CD4-positive, alpha-beta T cell treated with Interleukin-12 subunit alpha and Interleukin-12 subunit beta, for 1 hour (primary cell): ENCODE measurements around the gene DCANP1.

ENCODE experiments used
- DNase-seq: peaks from one replicate; pipeline ENCODE4 v3.0.0-alpha.2; 2020

Gene DCANP1

DNA sequence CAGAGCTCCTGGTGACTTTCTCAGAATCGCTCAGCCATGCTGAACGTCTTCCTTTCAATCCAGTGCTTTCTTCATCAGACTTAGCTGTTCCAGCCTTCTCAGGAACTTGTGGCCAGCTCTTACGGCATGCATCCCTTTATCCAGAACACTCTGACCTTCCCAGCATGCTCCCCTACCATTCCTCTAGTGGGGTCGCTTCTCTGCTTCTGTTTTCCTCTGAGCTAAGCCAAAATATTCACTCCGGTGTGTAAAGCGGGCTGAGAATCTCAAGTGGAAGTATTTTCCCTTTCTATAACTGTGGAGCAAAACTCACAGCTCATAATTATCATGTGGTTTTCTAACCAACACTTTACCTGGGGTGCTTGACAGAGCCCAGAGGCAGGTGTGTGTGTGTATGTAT is 6.2 kb downstream of the DCANP1 start:
- DNase-seq: no peak

DNA sequence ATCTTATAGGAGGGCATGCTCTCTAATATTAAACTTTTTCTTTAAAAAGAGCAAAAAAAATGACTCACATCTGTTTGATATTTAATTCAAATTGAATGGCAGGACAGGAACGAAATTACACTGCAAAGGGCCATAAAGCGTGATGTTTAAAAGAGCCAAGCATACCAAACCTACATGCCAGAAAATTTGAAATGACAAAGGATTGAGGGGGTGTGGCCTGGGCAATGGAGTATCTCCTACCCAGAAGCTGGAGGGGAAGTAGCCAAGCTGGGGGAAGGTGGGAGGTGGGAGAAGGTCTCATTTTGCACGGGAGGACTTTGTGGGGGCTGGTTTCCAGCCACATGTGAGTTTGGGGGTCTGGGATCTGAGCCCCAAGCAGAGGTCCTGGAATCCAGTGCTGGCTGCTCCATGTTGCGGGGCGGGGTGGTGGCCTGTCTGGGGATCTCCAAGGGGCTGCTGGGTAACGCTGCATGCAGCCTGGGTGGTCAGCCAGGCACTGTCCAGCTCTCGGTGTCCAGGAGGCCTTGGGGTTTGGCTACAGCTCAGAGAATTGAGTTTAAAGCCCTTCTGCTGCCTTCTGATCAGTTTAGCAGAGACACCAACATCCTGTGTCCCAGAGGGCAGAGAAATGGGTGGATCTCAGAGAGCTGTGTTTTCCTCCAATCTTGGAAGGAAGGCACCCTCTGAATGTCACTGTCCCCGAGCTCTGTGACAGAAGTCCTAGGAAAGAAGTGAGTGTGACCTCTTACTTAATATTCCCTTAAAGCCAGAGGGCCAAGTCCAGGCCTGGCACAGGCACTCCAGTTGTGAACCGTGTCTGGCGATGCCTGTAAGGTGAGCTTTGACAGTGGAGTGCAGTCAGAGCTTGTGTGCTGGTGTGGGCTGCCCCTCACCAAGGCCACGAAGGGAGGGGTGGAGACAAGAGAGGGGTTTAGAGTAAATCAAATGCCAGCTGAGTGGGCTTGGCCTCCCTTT is 7.6 kb downstream of the DCANP1 start:
- DNase-seq: no peak

DNA sequence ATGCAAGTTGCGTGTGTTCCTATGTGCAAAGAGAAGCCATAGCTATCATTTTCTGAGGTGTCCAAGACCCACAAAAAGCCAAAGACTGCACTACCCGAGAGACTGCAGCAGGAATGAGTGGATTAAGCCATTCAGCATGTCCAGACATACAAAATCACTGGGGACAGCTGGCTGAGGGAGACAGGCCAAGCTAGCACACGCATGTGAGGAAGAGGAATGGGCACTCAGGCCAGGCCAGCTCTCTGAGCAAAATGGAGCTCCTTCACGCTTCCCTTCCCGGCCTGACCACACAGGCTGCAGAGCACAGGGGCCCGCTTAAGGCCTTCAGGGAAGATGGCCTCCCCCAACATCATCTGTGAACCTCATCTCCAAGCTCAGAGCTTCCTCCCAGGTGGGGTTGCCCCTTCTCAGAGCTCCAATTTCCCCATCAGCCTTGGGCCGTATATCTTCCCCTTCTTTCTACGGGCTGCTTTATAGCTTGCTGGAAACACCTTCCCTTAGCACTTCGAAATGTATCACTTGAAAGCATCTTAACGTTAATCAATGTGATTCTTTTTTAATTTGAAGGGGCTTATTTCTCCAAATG is 8.4 kb downstream of the DCANP1 start:
- DNase-seq: no peak

DNA sequence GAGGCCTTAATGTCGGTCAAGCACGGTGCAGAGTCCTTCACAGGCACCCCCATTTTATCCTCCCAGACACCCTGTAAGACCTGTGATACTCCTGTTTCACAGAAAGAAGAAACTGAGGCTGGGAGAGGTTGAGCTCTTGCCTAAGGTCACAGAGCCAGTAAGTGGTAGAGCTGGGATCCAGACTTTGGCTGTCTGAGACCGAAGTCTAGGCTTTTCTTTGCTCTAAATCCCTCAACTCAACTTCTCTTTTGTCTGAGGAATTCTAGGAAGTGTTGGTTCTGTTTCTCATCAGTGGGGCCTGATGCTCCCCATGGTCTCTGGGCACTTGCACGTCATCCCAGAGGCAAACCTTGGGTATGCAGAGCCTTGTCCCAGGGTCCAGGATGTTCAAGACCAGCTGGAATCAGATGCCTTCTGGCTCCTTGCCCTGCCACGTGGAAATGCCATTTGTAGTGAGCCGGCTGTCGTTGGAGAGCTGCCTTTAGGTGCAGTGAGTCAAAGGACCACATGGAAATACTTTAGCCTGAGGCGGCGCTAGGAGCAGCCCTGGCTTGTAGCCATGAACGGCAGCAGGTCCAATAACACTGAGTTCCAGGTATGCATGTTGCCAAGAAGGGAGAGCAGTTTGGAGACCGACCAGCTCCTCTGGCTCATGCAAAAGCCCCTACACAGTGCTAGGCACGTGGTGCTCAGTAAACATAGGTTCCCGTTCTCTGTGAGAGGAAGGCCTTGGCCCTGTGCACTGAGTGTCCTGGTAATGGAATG is 9.2 kb downstream of the DCANP1 start:
- DNase-seq: no peak

DNA sequence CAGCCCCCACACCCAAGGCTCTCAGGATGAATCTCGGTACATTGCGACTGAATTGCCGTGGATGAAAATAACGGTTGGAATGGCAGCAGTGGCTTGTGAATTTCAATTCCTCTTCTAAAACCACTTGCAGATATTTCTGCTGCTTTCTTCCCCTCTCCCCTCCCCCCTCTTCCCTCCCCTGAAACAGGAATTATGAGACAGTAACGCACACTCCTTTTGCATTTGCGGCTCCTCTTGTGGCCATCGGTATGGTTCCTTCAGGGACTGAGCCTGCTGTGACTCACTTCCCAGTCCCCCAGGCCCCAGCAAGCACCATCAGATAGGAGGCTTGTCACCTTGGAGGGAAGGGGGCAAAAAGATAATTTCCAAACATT is 9.7 kb downstream of the DCANP1 start:
- DNase-seq: no peak

DNA sequence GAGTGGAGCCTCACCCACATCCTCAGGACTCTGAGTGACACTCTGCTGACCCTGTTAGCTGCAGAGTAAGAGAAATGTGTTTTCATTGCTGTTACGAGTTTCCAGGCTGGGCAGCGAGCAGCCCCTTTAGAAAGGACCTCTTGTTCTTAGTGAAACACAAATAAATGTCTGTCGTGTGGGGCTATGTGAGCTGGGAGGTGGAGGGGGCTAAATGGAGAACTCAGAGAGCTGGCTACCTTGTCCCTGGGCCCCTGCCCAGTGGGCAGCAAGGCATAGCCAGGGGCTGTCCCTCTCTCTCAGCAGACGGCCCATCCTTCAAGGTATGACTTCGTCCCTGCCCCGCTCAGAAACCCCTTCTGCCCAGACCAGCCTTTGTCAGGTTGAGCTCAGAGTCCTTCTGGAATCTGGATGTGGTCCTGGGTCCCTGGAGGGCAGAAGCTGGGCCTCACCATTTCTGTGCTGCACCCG is 10.2 kb downstream of the DCANP1 start:
- no peak for DNase-seq

DNA sequence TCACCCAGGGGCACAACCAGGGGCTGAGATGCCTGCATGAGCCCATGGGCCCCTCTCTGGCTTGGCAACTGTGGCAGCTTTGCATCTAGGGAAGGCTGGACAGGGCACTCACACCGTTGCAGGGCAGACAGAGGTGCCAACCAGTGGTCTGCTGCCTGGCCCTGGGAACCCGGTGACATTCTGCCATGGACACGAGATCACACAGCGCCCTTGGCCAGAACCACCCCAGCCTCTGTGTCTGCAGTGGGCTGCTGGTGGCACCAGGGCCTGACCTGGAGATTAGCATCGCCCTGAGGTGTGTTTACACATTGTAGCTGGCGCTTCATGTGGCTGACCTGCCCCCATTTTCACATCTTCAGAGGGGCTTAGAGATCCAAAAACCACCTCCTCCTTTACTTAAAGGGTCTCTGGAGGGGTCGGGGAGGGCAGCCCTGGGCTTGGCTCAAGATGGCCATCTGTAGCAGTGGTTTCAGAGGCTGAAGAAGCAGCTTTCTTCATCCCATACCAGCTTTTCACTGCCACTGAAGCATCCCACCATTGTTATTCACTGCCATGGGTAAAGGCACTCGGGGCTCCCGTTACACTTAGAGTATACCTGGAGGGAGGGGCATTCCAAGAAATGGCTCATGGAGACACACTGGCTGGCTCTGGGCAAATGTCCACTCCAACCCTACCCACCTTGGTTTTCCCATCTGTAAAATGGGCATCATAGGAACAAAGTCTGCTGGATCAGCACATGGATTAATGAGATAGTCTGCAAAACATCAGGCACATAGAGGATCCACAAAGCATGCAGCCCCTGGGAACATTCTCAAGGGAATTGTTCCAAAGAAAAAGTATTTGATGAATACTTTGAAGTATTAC is 11.4 kb downstream of the DCANP1 start:
- no peak for DNase-seq

DNA sequence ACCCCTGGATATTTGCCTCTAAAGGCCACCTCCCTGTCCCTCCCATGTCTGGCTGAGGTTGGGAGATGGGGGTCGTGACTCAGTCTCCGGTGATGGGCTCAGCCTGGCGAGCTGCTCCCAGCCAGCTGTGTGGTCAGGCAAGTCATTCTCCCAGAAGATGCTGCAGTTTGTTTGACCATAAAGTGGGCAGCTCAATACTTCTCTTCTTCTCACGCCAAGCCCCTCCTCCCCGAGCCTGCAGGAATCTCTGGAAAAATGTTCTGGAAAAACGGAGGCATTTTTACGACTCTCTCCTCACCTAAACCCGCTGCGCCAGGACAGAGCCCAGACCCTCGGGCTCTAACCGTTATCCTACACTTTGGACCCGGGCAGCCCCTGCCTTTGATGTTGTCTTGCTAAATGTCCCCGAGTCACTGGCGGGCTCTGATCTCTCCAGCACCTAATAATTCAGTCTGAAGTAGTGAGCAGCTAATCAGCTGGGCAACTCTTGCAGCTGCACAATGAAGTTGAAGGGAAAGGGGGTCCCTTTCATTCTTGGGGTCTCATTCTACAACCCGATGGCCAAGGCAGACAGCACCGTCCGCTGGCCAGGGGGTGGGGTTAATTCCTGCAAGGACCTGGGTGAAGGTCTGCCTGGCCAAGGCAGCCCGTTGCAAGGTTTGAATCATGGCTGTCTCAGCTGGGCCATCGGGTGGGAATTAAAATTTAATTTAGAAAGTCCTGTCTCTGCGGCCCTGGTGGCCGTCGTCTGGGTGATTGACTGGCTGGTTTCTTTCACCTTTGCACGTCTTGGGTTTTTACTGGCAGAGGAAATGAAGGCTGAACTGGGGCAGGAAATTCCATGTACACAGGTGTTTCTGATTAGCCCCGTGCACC is 12.3 kb downstream of the DCANP1 start:
- no peak for DNase-seq

DNA sequence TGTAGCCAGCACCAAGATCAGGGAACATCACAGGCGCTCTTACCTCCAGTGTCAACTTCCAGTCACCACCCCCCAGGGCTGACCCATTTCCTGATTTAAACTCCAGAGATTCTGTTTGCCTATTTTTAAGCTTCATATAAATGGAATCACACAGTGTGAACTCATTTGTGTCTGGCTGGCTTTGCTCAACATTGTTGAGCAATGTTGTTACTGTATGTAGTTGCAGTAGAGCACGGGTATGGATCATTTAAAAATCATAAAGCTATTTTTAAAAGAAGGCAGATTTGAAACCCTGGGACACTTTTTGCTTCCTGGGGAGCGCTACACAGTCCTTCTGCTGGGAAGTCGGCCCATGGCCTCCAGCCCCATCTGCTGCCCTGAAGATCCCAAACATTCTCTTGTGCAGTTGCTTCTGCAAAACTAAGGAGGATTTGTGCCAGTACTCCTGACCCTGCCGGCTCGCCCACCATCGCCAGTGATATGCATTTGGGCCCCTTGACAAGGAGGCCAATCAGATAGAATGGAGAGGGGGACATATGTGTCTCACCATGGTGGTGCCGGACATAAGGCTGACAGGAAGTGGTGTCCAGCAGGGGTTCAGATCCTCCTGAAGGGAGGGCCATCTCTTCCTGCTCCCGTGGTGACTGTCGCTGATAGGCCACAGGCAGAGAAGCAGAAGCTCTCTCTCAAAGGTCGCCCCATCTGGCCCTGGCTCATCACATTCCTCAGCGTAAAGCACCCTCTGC is 13.3 kb downstream of the DCANP1 start:
- DNase-seq: no peak

DNA sequence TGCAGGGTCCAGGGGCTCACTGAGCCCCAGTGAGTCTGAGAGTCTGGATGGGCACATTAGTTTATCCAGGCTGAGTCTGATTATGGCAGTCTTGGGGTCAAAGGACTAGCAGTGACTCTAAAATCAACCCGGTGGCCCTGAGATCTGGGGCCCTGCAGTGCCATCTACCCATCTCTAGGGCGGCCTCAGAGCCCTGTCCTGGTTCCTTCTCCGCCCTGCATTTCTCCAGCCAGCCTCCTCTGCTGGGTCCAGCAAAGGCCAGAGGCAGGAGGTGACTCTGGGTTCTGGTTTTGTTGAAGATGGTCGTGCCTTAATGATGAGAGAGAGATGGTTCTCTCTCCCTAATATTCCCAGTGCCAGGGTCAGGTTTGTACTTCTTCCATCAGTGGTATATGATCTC is 15.0 kb downstream of the DCANP1 start:
- no peak for DNase-seq

DNA sequence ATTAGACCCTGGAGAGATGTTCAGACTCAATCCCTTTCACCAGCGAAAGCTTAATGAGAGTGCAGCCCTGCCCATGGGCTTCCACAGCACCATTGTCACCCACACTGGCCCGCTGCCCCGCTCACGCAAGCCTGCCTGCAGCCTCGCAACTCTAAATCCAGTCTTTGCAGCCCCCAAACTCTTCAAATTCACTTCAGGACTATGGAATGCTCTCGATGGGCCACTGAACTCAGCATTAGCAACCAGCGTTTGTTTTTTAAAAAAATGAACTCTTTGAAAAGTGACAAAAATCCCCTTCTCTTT is 17.1 kb downstream of the DCANP1 start:
- DNase-seq: no peak

DNA sequence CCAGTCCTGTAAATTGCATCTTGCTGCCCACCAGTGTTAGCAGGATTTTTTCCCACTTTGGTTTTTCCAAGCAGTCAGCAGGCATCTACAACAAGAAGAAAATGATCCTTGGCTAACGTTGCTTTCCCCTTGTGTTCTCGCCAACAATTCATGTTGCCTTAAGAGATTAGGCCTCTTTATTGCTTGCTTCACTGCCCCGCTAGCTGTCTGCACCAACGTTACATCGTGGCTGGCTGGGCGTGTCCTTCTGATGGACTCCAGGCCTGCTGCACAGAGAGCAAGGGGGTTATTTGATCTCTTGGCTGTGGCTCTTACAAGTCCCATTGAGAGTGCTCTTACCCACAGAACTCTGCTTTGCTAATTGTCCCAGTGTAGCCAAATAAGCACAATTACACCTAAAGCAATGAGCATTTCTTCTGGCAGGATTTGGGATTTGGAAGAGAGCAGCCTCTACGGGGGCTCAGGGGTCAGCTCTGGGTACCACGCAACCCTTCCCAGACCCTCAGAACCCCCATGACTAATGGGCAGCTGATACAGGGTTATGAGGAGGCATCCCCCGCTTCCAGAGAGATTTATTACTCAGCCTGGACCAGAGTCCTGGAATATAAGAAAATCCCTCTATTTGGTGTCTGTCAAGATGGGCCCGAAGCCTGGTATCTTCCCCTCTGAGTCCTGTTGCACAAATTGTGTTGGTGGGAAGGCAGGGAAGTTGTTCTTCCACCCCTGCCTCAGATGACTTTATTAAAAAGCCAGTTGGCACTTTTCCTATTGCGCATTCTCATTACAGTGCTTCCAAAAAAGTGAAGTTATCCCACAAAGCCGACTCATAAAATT is 17.6 kb downstream of the DCANP1 start:
- DNase-seq: no peak

DNA sequence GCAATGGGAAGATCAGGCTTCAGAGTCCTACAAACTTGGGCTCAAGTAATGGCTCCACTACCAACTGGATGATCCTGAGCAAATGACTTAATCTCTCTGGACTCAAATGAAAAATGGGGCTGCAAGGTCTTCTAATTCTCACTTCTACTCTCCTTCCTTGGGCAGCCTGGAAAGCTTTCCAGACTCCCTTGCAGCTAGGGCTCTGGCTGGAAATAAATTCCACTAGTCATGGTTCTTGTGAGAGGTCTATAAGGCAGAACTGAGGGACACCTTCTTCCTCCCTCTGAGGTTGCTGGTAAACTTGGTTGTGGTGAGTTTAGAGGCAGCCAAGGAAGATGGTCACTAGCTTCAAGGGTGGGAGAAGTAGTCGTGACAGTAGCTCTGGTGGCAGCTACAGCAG is 18.6 kb downstream of the DCANP1 start:
- no peak for DNase-seq

DNA sequence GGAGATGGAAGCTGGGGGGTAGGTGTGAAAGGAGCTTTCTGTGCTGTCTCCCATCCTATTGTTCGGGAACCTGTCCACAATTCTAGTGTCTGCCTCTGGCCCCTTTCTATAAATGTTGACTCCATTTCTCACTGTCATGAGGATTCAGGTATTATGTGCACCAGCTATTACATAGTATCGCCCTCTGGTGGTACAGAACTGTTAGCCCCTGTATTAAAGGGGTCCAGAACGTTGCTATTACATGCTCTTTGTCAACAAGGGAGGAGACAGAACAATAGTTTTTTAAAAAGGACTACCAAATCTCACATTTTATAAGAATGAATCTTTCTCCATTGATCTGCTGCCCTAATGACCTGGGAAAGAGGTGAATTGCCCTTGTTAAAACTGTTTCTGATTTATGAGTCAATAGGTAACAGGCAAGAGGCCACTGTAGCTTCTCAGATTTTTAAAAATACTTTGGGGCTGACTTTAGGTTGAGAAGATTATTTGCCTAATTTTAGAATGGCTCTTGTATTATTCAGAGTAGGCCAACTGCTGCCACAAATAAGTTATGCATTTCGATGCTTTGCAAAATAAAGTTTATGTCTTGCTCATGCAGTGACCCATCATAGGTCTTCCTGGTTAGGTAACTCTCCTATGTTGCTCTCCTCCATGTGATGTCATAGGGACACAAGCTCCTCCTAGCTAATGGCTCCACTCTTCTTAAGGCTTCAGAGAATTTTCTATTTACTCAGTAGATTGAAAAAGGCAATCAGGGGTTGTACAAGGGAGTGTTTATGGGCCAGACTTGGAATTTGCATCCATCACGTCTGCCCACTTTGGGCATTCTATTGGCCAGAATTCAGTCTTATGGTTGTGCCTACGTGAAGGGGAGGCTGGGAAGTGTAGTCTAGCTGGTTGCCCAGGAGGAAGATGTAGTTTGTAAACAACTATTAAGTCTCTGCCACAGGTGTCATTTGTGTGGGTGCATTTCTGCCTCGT is 20.8 kb downstream of the DCANP1 start:
- DNase-seq: peak; percentile 55

DNA sequence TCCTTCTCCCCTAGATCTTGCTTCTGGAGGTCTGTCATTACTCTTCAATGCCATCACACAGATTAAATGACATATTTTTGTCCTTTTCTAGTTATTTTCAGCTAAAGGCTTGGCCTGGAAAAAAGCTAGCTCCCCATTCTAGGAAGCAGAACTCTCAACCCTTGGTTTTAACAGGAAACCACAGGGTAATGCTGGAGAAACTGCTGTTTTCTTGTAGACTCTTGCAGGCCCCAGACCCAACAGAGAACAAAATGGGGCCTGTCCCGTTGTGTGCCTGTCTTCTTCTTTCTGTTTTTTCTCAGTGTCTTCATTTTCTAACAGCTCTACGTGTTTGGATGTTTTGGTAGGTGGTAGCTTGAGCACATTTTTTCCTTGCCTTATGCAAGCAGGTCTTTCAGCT is 21.5 kb downstream of the DCANP1 start:
- no peak for DNase-seq

DNA sequence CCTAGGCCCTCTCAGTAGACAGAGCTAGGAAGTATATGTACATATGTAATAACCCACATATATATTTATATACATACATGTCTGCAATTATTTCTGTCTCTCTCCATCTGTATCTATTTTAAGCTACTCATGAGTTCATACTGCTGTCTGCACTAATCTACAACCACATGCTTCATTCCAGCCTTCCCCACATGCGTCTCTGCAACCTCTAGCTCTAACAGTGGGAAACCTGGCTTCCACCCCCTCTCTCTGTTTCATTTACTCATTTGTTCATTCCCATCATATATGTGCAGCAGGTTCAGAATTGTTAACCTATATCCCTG is 23.3 kb downstream of the DCANP1 start:
- DNase-seq: no peak

DNA sequence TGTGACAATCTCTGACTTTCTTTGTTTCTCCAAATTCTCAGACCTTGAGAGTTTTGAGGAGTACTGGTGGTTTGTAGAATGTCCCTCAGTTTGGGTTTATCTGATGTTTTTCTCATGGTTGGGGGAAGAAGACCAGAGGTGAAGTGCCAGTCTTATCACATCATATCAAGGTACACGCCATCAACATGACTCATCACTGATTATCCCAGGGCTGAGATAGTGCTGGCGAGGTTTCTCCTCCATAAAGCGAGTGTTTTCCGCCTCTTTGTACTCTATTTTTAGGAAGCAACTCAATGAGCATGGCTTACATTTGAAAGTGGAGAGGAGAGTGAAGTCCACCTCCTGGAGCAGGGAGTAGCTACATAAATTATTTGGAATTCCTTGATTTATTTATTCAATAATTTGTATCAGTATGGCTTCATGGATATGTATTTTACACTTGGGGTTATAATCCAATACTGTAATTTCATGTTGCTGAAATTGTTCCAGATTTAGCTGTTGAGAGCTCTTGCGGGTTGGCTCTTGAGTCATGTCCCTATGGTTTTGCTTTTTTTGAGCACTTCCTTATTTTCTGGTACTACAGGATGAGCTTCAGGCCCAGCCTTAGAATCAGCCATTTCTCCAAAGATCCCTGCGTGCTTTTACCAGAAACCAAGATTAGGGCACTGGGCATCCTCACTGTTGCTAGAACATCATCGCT is 23.9 kb downstream of the DCANP1 start:
- no peak for DNase-seq

DNA sequence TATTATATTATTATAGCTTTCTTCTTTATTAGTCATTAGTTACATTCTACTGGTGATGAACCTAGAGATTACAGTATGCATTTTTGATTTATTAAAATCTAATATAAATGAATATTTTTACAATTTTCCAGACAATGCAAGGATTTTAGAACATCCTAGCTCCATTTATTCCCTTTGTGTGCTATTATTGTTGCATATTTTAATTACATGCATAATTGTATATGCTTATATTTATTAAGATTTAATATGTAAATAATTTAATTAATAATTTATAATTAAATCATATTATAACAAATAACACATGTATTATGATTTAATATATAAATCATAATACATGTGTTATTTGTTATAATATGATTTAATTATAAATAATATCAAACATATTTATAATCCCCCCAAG is 24.7 kb downstream of the DCANP1 start:
- DNase-seq: no peak
